ENCODE data around the gene NDUFAF4. TPM values are rescaled to one million over a fixed set of nuclear protein-coding genes. Genes with fewer than 3 reads are reported as not detected.
"Not testable (repeated sequence)": the region's sequence is repeated elsewhere in the genome, so short reads cannot be mapped to it uniquely, and the experiment has no call there.

The NDUFAF4 gene
- total and polyA plus RNA-seq, 11 donors: 59.6 to 107 (median 82.6) TPM

GRCh38 chr6:96898241-96898851 is 655 bp upstream of the NDUFAF4 start:
- Histone ChIP-seq H3K36me3 (peaks cover 0 to 31% (median 24%) of the 10 kb centered on the region in 9 donors), H3K27ac (peak overlapping the region; percentile 91 to 99 (median 96)), H3K4me1 (peaks cover 3 to 45% (median 32%) of the 10 kb centered on the region in 12 donors), H3K9me3 (no peaks in the 10 kb centered on the region), H3K4me3 (peak overlapping the region; percentile 72 to 97 (median 92)), H3K27me3 (no peaks in the 10 kb centered on the region)
- TF ChIP-seq POLR2A (IDR thresholded peaks at IDR 0.05): no peak
- TF ChIP-seq CTCF (IDR thresholded peaks at IDR 0.05): no peak
- intact Hi-C loops (cut with DNase I): loop anchor here in 9 of 10 donors (1.0 to 10.0 kb wide), 13 partner anchors 26 to 496 kb away; partner anchors contain the start of genes UFL1 (in 2 of the 9), GPR63 (in 1 of the 9) and KLHL32 (in 1 of the 9)
- DNase-seq (no peak), ATAC-seq (no peak)
- WGBS, 4 donors: 0 to 2% (median 1%) methylated on average over 10 of the region's 10 CpGs

- Histone ChIP-seq H3K27me3 (no peaks in the 10 kb centered on the region), H3K9me3 (no peaks in the 10 kb centered on the region), H3K4me3 (no peak overlapping the region), H3K27ac (no peak overlapping the region), H3K4me1 (peaks cover 0 to 12% (median under 1%) of the 10 kb centered on the region in 12 donors), H3K36me3 (peaks cover 0 to 52% (median 43%) of the 10 kb centered on the region in 9 donors)
- ATAC-seq (no peak), DNase-seq (no peak)
- WGBS, 4 donors: 0 to 63% (median 28%) methylated on average over 1 of the region's 1 CpG
- intact Hi-C loops (cut with DNase I): no loop called here
- no peak for TF ChIP-seq POLR2A (IDR thresholded peaks at IDR 0.05)
- no peak for TF ChIP-seq CTCF (IDR thresholded peaks at IDR 0.05)
Measured at GRCh38 chr6:96889146-96889545, 8.5 kb downstream of the NDUFAF4 start.

GRCh38 chr6:96888745-96889144 is 8.9 kb downstream of the NDUFAF4 start:
- no peak overlapping the region for H3K27ac ChIP-seq
- DNase-seq: no peak
- WGBS, 4 donors: 75 to 89% (median 83%) methylated on average over 5 of the region's 5 CpGs
- no peaks in the 10 kb centered on the region for H3K27me3 ChIP-seq
- H3K36me3 ChIP-seq: peaks cover 0 to 48% (median 39%) of the 10 kb centered on the region in 9 donors
- H3K4me3 ChIP-seq: no peak overlapping the region
- peaks cover 0 to 8% (median 0%) of the 10 kb centered on the region in 12 donors for H3K4me1 ChIP-seq
- no peak for TF ChIP-seq CTCF (IDR thresholded peaks at IDR 0.05)
- TF ChIP-seq POLR2A (IDR thresholded peaks at IDR 0.05): no peak
- intact Hi-C loops (cut with DNase I): no loop called here
- no peaks in the 10 kb centered on the region for H3K9me3 ChIP-seq
- no peak for ATAC-seq

DNA sequence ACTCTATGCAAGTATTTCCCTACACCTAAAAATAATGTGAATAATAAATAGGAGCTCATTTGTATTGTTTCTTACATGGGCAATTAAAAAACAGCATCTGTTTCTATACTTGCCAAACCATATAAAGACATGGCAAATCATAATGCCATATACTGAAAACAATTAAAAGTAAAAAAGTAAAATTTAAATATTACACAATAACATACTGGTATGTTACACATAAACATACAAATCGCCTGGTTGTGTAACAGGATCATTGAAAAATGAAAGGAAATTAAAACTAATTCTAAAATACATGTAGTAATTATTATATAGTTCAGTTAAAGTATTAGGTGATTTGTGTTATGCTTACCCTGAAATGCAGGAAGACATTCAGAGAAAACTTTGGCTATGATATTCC is 11.2 kb downstream of the NDUFAF4 start:
- Histone ChIP-seq H3K4me1 (no peaks in the 10 kb centered on the region), H3K27me3 (no peaks in the 10 kb centered on the region), H3K27ac (no peak overlapping the region), H3K9me3 (no peaks in the 10 kb centered on the region), H3K4me3 (no peak overlapping the region), H3K36me3 (peaks cover 0 to 26% (median 17%) of the 10 kb centered on the region in 9 donors)
- TF ChIP-seq CTCF (IDR thresholded peaks at IDR 0.05) (no peak), POLR2A (IDR thresholded peaks at IDR 0.05) (no peak)
- intact Hi-C loops (cut with DNase I): no loop called here
- no peak for ATAC-seq
- 86 to 89% (median 89%) methylated on average over 1 of the region's 1 CpG for WGBS, 4 donors
- no peak for DNase-seq

DNA sequence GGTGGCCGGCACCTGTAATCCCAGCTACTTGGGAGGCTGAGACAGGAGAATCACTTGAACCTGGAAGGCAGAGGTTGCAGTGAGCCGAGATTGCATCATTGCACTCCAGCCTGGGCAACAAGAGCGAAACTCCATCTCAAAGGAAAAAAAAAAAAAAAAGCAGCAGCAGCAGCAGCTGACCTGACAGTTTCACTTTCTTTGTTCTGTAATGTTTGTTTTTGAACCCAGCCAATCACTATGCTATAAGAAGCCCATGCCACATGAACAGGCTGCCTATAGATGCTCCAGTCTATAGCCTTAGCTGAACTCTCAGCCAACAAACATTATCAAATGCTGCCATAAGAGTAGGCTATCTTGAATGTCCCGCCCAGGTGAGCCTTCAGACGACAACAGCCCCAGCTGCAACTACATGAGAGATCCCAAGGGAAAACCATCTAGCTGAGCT is 12.5 kb downstream of the NDUFAF4 start:
- H3K4me3 ChIP-seq; intact Hi-C loops (cut with DNase I); ATAC-seq; DNase-seq; H3K27me3 ChIP-seq; H3K9me3 ChIP-seq; H3K27ac ChIP-seq; H3K4me1 ChIP-seq: not testable (repeated sequence)
- H3K36me3 ChIP-seq: peaks cover 0 to 13% (median 5%) of the 10 kb centered on the region in 9 donors
- WGBS, 4 donors: 76 to 84% (median 78%) methylated on average over 5 of the region's 5 CpGs
